IPS DF 4.7 (cell line): ENCODE results near the gene NFIC.
"Not testable (repeated sequence)": the region's sequence is repeated elsewhere in the genome, so short reads cannot be mapped to it uniquely, and the experiment has no call there.

ENCODE experiments used
- DNase-seq: peaks from one replicate; pipeline ENCODE4 v3.0.0-alpha.2; 2013; ENCODE audit warnings: low spot score; ENCODE audit errors: extremely low read depth

Gene NFIC

DNA sequence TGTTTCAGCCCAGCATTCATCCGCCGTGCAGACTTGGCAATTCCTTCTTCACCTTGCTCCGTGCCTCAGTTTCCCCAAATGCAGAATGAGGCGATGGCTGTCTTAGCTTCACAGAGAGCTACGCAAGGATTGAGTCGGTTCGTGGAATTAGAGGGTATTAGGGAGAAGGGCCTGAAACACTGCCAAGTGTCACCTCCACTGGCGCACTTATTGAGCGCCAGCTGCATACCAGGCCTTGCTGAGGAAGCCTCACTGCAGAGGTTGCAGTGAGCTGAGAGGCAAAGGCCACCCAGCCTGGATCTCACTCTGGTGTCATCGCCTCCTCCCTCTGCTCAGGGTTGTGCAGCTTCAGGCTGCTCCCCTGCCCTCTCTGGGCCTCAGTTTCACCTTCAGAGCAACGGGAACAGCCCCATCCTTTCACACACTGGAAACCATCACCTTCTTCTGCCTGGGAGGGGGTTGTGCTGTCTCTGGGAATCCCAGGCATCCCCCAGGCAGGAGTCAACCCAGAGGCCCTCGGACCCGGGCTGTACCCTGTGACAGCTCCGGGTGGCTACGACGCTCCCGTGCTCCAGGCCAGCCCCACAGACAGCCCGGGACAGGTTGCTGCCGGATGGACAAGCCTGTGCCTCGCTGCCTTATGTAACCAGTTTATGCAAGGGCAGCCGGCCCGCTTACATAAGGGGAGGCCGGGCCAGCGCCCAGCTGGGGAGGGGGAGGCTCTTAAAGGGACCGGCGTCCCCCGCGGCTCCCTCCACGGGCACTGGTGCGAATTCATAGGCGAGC, 31.9 kb downstream of the NFIC start:
- no peak for DNase-seq

DNA sequence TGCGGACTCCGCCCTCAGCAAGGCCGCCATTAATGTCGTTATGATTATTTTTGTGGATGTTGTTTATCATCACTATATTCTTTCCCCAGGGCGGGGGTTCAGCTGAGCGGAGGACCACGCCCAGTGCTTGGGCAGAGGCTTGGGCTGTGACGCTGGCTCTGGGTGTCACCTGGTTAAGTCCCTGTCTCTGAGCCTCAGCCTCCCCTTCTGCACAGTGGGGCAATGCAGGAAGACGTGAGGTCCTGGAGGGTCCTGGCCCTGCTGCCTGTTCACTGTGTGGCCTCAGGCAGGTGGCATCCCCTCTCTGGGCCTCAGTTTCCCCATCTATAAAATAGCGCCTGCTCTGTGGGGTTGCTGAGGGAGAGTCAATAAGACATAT, 32.5 kb downstream of the NFIC start:
- no peak for DNase-seq

DNA sequence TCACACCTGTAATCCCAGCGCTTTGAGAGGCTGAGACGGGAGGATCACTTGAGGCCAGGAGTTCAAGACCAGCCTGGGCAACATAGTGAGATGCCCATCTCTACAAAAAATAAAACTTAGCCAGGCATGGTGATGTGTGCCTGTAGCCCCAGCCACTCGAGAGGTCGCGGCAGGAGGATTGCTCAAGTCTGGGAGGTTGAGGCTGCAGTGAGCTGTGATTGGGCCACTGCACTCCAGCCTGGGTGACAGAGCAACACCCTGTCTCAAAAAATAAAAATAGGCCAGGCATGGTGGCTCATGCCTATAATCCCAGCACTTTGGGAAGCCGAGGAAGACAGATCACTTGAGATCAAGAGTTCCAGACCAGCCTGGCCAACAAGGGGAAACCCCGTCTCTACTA, 32.9 kb downstream of the NFIC start:
- not testable (repeated sequence) for DNase-seq

DNA sequence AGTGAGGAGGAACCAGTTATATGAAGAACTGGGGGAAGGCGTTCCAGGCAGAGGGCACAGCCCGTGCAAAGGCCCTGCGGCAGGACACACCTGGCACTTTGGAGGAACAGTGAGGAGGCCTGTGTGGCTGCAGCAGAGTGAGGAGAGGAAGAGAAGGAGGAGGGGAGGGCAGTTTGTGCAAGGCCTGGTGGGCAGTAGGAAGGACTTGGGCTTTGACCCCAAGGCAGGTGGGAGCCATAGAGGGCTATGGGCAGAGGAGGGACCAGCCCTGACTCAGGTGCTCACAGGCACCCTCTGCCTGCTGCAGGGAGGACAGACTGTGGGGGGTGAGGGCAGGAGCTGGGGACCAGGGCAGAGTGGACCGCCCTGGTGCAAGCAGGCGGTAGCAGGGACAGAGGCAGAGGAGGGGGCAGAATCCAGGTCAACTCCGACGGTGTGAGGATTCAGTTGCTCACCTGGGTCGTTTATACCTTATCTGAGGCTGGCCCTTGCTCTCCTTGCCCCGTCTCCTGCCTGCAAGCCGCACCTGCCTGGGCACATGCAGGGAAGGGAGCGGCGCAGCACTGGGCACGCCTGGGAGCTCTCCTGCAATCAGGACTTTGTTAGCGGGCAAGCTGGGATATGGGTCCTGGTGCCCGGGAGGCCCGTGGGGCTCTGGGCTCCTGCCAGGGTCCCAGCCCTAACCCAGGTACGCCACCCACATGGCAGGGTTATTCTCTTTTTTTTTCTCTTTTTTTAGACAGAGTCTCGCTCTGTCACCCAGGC, 34.8 kb downstream of the NFIC start:
- DNase-seq: no peak

DNA sequence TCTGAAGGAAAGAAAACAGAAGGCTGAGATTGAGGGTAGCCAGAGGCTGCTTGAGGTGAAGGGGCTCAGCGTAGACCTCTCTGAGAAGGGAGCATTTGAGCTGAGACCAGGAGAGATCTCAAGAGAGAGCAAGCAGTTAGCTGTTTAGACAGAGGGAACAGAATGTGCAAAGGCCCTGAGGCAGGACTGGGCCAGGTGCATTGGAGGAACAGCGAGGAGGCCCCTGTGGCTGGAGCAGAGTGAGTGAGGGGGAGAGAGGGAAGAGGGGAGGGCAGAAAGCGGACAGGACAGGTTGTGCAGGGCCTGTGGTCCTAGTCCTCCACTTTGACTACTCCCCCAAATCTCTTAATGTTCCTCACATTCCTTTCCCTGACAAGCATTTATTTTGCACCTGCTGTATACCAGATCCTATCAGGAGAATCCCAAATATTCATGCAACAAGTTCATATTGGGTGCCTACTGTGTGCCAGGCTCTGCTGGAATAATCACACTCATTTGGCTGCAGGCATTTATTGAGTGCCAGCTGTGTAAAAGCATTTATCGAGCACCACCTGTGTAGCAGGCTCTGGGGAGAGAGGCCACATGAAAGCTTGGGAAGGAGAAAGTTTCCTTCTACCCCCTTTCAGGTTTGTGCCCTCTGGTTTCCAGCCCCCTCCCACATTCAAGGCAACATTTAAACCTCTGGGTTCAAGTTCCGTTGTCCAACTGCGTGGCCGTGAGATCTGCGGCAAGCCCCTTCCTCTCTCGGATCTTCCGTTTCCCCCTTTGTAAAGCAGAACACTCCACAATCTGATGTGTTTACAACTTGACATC, 36.5 kb downstream of the NFIC start:
- DNase-seq: no peak

DNA sequence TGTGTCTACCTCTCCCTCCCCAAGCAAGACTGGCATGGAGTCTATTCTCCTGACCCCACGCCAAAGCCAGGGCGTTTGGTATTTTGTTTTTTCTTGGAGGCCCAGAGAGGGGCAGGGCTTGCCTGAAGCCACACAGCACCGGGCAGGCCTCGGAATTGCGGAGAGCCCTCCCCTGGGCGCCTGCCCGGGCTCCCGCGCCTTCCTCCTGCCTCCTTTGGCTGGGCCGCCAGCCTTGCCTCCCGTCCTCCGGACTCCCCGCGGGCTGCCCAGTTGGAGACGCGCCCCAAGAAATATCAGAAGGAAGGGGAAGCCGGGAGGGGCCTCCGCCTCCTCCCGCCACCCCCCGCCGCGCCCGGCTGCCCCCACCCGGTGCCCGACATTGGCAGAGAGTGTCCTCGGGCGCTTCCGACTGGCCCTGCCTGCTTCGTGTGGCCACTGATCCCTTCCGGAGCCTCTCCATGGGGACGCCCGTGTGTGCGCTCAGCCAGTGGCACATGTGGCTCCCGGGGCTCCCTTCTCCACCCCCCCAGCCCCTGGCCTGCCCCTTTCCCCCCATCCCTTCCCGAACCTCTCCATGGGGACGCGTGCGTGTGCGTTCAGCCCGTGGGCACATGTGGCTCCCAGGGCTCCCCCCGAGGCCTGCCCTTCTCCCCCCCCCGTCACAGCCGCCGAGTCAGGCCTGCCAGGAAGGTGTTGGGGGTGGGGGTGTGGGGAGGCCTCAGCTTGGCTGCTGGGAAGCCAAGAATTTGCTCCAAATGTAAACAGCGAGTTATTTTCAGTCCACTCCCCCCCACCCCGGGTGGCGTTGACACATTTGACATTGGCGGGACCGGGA, 37.3 kb downstream of the NFIC start:
- no peak for DNase-seq

DNA sequence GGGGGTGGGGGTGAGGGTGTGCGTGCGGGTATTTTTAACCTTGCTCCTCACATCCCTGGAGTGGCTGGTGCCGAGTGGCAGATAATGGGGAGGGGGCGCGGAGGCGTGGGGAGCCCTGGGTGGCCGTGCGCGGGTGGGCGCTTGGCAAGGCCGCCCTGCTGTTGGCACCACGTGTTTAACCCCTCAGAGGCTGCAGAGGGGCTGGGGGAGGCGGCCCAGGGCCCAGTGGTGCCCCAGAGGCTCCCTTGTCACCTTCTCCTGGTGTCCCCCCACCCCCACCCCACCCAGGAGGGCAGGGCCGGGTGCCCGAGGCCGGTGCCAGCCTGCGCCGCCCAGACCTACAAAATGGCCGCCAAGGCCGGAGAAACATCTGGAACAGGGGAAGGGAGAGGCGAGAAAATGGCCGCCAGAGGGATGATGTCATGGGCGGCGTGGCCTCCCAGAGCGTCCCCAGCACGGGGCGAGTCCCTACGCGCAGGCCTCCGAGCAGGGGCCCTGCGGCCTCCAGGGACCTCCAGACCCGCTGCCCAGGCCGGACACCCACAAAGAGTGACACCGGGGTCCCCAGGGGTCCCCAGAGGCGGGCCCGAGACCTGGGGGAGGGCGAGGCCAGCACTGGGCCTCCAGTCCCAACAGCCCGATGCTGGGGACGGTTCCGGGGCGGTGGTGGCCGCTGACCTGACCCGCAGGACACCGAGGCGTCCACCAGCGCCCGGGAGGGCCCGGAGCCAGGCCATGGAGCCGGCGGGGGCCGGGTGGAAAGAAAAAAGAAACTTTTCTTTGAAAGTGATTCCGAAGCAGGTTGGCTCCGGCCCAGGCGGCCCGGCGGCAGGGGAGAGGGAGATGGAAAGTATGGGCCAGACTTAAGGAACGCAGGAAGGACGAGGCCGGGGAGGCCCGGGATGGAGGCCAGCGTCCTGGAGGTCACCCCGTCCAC, 38.2 kb downstream of the NFIC start:
- DNase-seq: no peak

DNA sequence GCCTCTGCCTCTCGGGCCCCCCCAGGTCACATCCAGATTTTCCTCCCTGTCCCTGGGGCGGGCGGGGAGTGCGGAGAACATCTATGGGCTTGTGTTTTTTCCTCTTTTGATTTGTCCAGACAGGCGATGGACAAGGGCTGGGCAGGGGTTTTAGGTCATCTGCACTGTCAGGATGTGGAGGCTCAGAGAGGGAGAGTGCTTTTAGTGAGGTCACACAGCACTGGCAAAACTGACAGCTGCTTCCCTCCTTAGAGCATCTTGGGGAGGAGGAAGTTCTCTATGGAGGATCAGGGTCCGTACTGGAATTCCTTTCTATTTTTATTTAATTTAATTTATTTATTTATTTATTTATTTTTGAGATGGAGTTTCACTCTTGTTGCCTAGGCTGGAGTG, 38.9 kb downstream of the NFIC start:
- no peak for DNase-seq

DNA sequence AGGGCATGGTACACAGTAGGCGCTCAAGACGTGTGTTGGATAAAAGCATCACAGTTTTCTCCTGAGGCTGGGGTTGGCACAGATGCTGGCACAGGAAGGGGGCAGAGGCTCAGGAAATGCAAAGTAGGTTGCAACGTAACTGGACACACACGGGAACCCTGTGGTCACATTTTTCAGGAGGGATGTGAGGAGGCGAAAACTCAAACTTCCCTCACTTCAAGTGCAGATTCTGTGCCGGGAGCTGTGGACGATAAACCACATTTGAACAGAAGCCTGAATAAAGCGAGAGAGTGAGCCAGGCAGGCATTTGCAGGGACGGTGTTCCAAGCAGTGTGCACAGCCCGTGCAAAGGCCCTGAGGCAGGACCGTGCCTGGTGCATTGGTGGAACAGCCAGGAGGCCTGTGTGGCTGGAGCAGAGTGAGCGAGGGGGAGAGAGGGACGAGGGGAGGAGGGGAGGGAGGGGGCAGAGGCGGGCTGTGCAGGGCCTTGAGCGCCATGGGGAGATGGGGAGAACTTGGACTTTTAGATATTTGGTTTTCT, 40.3 kb downstream of the NFIC start:
- no peak for DNase-seq

DNA sequence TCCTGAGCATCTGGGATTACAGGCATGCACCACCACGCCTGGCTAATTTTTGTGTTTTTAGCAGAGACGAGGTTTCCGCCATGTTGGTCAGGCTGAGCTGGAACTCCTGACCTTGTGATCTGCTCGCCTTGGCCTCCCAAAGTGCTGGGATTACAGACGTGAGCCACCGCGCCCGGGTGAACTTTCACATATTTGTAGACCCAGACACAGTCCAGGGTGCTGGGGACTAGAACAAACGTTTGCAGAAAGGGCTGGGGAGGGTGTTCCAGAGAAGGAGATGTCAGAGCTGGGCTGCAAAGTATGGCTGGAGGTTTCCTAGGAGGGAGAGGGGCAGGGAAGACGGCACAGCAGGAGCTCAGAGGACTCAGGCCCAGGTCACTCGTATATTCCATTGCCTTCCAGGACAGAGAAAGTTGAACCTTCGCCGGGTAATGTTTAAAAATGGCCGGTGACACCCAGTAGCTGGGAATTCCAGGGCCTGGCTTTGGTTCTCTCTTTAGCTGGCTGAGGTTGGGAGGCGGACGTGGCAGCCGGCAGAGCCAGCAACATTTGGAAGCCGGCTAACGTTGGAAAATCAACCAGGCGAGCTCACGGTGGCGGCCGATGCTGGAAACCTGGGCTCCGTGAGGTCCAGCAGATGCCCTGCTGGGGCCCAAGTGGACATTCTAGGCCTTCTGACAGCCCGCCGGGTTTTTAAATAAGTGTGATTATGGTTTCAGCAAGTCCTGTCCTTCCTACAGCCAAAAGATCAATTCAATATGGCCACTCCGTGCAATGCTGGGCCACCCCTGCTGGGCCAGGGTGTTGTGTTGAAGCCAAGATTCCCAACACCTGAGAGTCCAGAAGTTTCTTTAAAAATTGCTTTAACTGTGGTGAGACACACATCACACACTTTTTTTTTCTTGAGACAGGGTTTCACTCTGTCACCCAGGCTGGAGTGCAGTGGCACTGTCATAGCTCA, 41.5 kb downstream of the NFIC start:
- no peak for DNase-seq

DNA sequence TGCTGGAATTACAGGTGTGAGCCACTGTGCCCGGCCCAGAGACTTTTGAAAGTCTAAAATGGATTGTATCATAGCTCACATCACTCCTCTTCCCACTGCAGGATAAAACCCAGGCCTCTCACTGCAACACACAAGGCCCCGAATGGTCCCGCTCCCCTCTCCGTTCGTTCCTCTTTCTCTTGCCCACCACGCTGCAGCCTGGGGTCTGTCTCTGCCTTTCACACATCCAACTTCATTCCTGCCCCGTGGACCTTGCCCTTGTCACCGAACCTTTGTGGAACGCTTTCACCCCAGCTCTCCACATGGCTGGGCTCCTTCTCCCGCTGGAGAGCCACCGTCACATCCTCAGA, 42.6 kb downstream of the NFIC start:
- DNase-seq: no peak

DNA sequence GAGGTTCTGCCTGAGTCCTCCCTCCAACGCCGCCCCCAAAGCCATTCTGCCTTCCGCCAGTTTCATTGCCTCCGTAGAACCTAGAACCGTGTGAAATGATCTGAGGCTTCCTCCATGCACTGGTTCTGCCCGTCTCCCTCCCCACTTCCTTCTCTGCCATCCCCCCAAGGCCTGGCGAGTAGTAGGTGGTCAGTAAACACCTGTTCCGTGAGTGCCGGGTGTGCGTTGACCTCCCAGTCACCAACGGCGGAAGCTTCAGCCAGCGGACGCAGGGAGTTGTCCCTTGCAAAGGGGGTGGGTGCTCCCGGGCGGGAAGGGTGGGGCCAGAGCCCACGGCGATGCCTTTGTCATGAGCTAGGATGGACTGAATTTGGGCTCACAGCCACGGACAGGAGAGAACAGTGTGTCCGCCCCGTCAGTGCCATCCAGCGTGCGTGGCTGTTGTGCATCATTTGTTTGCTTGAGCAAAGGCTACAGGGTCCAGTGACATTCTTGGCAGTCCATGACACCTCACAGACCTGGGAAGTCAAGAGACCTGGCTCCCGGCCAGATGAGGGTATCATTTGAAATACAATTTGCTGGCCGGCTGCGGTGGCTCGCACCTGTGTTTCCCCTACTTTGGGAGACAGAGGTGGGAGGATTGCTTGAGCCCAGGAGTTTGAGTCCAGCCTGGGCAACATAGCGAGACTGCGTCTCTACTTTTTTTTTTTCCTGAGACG, 43.1 kb downstream of the NFIC start:
- DNase-seq: no peak

DNA sequence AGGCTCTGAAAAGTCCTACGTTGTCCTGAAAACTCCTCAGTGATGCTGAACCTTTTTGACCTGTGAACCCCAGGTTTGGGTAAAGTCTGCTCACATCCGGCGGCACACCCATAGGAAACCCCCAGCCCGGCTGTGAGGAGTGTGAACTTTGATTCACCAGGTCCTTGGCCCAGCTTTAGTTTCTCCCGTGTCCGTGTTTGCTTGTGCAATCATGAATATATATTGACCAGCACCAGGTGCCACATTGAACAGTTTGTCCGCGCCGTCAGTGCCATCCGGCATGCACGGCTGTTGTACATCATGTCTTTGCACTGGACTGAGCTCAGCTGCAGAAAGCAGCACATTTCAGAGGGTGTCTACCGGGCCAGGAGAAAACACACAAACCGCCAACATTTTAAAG, 45.3 kb downstream of the NFIC start:
- DNase-seq: no peak

DNA sequence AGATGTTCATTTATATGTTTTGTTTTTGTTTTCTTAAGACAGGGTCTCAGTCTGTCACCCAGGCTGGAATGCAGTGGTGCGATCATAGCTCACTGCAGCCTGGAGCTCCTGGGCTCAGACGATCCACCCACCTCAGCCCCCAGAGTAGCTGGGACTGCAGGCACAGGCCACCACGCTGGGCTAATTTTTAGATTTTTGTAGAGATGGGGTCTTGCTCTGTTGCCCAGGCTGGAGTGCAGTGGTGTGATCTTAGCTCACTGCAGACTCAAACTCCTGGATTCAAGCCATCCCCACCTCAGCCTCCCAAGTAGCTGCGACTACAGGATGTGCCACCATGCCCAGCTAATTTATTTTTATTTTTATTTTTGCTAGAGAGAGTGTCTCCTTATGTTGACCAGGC, 45.7 kb downstream of the NFIC start:
- DNase-seq: no peak

DNA sequence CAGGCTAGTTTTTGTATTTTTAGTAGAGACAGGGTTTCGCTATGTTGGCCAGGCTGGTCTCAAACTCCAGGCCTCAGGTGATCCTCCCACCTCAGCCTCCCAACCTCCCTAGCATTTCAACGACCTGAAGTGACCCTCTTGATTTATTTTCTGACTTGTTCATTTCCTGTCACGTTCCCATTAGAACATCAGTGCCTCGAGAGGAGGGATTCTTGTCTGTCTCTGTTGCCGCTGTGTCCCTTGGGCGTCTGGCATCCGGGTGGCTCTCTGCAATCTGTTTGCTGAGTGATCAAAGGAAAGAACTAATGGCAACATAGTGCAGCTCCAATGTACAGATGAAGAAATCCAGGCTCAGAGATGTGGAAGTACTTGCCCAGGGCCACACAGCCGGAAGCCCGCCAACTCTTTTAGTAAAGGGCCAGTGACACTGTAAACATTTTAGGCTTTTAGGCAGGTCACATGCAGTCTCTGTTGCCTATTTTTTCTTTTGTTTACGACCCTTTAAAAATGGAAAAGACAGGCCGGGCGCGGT, 47.5 kb downstream of the NFIC start:
- no peak for DNase-seq

DNA sequence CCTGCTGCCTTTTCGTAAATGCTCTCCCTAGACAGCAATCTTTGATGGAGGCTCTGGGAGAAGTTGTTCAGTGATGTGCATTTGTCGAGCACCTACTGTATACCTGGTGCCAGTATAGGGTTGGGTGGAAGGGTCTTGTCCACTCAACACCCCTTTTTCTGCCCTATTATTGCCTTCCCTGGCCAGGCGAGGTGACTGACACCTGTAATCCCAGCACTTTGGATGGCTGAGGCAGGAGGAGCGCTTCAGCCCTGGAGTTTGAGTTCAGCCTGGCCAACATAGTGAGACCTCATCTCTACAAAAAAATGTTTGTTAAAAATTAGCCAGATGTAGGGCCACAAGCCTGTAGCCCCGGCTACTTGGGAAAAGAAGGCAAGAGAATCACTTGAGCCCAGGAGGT, 49.3 kb downstream of the NFIC start:
- DNase-seq: no peak

DNA sequence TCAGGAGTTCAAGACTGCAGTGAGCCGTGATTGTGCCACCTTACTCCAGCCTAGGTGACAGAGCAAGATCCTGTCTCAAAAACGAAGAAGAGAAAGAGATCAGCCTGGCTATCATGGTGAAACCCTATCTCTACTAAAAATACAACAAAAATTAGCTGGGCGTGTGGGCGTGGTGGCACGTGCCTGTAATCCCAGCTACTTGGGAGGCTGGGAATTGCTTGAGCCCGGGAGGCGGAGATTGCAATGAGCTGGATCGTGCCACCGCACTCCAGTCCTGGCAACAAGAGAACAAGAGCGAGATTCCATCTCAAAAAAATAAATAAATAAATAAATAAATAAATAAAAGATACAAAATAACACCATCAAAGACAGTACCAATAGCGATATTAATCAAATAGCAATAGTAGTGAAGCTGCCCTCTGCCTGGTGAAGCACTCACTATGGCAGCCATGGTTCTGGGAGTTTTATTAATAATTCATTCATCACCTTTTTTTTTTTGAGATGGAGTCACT, 53.9 kb downstream of the NFIC start:
- no peak for DNase-seq
